VCaP (cell line): Measurements from ENCODE around the gene ANKRD44.

Experiments used
- H3K27ac ChIP-seq: fragments of 450-650 bp; 2 replicates; pipeline ENCODE4 v1.5.1; 2017
- TF ChIP-seq, protein P1 (sequence below): fragments of 450-650 bp; conservative IDR thresholded peaks from 2 replicates; pipeline ENCODE4 v1.5.1; 2017; ENCODE audit warnings: mild to moderate bottlenecking, moderate library complexity

ANKRD44 gene

DNA sequence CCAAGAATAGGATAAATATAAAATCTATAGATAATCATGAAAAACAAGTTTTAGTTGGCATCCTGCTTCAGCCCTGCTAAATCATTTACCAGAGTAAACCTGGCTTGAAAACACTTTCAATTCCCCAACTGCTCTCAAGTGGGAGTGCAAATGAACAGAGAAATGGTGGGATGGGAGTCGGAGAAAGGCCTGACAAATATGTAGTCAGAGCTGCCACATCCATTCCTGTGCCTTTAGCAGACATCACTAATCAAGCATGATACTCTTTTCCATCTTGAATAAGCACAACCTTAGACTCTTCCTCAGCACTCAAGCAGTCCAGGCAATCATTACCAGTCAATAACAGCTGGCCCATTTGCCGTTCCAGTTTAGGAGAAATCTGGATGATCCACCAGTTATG is 101.3 kb downstream of the ANKRD44 start:
- TF ChIP-seq, protein P1, sequence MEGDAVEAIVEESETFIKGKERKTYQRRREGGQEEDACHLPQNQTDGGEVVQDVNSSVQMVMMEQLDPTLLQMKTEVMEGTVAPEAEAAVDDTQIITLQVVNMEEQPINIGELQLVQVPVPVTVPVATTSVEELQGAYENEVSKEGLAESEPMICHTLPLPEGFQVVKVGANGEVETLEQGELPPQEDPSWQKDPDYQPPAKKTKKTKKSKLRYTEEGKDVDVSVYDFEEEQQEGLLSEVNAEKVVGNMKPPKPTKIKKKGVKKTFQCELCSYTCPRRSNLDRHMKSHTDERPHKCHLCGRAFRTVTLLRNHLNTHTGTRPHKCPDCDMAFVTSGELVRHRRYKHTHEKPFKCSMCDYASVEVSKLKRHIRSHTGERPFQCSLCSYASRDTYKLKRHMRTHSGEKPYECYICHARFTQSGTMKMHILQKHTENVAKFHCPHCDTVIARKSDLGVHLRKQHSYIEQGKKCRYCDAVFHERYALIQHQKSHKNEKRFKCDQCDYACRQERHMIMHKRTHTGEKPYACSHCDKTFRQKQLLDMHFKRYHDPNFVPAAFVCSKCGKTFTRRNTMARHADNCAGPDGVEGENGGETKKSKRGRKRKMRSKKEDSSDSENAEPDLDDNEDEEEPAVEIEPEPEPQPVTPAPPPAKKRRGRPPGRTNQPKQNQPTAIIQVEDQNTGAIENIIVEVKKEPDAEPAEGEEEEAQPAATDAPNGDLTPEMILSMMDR = no peak
- no peak overlapping the region for H3K27ac ChIP-seq

DNA sequence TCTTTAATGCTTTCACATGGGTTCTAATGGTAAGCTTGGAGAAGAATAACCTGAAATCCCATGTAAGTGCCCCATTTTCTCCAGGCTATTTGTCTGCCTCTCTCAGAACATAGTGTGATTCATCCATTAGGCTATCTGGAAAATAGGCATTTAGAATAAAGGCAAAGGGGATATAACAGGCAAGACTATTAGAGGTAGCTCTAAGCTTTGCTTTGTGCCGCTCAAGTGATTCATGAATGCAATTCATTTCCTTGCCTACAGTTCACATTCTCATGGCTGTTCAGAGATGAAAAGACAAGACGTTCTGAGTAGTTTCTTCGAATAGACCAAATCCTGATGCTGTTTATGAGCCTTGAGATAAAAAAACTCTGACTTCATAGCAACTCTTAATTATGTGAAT is 101.7 kb downstream of the ANKRD44 start:
- TF ChIP-seq, protein P1 = no peak
- no peak overlapping the region for H3K27ac ChIP-seq

DNA sequence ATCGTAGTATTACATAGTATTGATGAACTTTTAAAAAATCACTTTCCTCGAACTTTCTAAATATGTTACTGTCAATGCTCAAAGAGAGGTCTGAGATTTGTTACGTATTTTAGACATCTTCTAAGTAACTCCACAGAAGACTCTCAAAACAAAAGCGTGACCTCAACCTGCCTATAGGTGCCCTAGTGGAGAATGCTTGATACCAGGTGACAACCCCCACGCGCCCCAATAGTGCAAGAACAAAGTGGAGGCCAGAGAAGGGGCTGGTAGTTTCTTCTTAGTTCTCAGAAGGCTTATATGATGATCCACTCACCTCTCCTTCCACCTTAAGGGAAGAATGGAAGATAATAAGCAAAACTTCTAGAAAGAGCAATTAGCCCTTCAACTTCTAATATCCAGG is 102.6 kb downstream of the ANKRD44 start:
- H3K27ac ChIP-seq = no peak overlapping the region
- TF ChIP-seq, protein P1 = no peak

DNA sequence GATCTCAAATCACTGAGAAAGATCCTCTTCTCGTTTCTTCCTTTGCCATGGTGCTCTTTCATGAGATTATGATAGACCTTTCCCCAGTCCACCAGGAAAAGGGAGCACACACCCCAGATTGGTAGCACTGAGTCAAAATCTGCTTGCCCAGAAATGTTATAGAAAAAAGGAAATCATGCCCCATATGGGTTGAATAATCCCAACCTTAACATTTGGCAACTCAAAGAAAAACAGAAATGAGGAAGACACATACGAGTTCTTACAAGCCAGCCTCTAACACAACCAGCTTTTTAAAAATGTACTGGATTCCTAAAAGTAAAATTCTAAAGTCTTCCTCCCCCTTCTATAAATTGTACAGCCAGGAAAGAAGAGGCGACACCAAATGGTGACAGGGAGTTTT is 103.0 kb downstream of the ANKRD44 start:
- H3K27ac ChIP-seq = no peak overlapping the region
- TF ChIP-seq, protein P1 = no peak

DNA sequence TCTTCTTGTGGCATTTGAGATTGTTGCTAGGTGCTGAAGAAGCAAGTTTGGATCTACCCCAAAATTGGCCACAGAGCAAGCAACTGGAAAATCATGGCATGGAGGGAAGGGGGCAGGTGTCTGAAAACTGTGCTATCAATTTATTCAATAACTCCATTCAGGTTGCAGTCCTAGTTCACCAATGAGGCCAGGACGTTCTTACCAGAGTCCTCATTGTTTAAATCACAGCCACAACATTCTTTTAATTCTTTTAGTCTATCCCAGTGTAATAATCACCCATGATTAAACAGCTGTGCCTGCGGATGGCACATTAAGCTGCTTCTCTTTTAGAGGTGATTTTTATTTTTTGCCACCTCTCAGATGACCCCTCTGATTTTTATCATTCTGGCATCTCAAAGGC is 103.5 kb downstream of the ANKRD44 start:
- TF ChIP-seq, protein P1 = no peak
- H3K27ac ChIP-seq = no peak overlapping the region

DNA sequence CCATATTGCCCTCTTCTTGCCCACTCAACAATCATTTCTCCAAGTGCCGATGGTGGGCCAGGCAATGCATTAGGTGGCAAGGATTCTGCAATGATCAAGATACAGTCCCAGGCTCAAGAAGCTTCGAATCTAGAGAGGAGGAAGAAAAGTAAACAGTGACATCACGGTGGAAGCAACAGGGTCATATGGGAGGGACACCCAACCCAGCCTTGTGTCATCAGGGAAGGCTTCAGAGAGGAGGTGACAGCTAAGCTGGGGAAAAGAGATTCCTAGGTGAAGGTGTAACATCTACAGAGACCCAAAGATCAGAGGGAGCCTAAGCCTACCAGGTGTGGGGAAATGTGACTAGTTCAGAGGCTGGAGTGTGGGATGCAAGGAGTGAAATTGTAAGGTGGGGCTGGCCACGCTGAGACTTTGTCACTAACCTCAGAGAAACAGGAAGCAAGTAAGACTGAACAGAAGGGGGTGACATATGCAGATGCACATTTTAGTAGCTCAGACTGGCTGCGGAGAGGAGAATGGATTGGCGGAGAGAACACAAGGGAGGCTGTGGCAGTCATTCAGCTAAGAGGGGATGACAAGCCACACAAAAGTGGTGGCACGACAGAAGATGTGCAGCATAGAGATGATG is 104.9 kb downstream of the ANKRD44 start:
- no peak overlapping the region for H3K27ac ChIP-seq
- TF ChIP-seq, protein P1 = no peak

DNA sequence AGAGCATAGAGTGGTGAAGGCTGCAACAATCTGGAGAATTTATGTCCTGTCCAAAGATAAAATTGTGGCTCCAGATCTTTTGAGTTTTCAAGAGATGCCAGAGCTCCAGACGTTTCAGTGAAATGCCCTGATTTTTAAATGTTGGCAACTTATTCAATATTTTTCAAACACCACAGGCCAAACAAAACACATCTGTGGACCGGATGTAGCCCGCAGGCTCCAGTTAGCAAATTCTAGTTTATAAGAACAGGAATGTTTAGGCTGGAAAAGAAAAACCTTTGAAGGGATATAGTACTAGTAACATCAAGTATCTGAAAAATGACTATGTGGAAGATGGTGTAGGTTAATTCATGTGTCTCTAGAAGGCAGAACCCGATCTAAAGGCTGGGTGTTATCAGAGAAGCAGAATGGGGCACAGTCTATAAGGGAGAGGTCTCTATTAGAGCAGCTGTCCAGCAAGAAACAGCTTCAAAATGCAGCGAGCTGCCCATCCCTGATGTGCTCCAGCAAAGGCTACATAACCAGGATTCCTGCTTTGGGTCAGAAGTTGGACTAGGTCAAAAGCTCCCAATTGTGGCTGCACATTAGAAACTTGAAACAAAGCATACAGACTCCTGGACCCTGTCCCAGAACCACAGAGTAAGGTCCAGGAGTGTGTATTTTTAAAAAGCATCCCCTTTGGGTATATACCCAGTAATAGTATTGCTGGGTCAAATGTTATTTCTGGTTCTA is 105.9 kb downstream of the ANKRD44 start:
- TF ChIP-seq, protein P1 = no peak
- no peak overlapping the region for H3K27ac ChIP-seq
